ENCODE measurements around the gene CYTH1.
A peak's percentile ranks its signal among the peaks of the same experiment; 100 is the strongest.

The CYTH1 gene

DNA sequence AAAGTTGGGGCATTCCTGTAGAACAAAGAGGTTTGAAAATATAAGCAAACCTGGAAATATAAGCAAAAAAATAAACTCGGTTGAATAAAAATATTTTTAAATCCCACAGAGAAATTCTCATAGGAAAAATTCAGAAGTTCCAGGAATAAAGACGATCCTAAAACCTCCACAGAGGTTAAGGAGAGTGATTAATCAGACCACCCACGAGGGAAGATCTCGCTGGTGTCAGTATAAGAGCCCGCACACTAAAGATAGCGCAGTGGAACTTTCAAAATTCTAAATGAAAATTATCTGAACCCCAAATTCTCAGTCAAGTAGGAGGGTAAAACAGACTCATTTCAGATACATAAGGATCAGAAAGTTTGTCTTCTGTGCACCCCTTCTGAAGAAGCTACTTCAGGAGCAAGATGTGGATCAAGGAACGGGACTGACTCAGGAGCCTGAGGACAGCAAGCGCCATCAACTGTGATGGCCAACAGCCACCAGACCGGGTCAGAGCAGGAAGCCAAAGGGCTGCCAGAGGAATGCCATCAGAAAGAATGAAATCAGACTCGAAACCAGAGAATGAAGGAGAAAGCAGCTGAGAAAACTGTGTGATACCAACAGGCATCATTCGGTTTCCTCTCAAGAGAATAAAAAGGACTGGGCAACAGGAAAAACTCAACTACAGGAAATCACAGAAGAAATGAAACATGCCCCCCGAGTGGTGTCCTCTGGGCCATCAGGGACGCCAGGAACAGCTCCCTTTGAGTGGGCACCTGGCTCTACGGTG lies 66.9 kb downstream of the CYTH1 start:
- DNase-seq: no peak

DNA sequence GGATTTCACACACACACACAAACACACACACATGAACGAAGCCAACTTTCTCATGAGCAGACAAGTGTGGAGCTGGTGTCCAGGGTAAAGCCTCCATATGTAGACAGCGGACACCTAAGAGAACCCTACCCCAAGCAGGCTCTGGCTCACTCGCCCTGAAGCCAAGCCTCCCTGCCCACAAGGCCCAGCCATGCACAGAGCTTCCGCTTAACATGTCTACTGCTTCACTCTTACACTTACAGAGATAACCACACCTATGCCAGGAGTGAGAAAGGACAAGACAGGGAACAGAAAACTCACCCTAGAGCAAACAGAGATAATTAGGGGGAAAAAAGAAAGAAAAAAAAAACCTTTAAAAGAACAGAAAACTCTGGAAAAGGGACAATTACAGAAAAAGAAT lies 67.5 kb downstream of the CYTH1 start:
- no peak for DNase-seq

DNA sequence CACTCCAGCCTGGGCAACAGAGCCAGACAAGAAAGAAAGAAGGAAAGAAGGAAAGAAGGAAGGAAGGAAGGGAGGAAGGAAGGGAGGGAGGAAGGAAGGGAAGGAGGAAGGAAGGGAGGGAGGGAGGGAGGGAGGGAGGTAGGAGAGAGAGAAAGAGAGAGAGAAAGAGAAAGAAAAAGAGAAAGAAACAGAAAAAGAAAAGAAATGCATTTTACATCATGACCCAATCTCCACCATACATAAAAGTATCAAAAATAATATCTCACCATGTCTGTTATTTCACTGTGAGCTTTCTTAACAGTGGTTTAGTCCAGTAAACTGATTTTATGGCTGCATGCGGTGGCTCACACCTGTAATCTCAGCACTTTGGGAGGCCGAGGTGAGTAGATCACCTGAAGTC lies 70.0 kb downstream of the CYTH1 start:
- no peak for DNase-seq

DNA sequence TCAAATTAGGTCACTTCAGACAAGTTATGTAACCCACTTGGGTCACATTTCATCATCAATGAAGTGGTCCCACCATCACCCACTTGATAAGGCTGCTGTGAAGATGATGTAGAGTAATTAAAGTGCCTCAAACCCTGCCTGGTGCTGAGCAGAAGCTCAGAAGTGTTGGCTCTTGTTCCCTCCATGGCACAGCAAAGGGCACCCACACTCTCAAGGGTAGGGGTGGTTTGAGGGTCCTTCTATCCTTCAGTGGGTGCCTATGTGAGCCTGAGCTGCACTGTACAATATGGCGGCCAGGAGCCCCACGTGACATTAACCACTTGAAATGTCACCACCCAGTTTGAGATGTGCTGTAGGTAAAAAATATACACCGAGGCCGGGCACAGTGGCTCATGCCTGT lies 71.5 kb downstream of the CYTH1 start:
- peak; percentile 27 for DNase-seq

DNA sequence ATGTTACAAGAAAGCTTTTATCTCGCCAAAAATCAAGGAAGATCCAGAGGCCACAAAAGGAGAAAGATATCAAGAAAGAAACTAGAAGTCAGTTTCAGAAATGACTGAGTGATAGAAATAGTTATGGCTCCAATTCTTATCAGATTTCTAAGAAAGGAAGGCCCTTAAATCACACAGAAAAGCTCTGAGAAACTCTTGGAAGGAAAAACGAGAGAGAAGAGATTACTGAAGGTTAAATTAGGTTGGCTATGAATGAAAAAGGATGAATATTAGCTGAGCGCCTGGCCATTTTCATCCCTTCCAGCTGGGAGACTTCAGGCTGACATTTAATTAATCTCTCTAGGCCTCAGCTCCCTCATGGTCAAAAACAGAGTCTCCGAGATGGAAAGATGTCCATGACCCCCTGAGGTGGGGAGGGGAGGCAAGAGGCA lies 72.3 kb downstream of the CYTH1 start:
- peak; percentile 13 for DNase-seq

DNA sequence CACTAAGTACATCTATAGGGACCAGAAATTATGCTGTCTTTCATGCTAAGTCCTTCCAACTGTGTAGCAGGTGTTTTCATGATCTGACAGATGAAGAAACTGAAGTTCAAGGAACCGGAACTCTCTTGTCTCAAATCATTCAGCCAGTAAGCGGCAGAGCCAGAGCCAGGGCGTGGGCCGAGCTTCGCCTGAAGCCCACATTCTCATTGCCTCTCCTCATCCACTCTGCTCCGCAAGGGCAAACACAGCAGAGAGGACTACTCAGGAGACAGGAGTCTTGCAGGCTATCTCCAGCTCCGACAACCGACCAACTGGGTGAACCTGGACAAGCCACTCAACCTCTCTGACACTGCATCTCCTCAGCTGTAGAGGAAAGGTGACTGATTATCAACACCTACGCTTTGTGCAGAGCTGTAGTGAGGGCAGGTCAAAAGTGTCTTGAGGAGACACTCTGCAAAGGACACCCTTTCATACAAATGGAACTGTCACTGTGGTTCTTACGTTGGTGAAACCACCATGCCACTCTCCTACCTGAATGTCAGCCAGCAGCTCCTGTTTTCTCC lies 72.9 kb downstream of the CYTH1 start:
- no peak for DNase-seq

DNA sequence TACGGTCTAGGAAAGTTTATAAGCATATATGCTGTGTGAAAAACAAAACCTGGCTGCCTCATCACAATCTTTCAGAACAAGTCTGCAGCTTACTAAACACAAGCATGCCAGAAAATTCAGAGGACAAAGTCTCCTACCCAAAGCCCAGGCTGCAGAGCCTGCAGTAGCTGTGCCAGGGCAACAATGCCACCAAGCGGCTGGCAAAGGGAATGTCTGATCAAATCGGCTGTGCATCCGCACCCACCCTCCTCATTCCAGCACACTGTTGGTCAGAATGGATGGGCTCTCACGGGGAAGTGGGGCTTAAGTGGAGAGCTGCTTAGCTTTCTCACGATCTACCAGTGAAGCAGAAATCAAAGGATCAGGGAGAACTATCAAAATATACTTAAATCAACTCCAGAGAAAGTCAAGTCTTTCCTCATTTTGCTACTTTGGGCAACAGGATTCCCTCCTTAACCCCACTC lies 73.5 kb downstream of the CYTH1 start:
- peak; percentile 86 for DNase-seq

DNA sequence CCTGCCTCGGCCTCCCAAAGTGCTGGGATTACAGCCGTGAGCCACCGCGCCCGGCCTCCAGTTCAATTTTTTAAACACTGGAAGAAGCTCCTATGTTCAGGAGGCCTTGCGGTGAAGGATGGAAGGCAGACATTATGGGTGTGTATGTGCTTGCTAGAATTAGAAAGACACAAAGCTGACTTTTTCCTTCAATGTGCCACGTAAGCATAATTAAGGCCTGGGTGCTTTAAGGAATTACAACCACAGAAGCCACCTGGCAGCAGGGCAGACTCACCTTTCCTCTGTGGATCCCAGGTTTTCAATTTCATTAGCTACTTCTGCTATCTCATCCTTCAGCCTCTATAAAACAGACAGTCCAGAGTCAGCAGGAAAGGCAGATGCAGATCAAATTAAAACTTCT lies 74.2 kb downstream of the CYTH1 start:
- DNase-seq: no peak

DNA sequence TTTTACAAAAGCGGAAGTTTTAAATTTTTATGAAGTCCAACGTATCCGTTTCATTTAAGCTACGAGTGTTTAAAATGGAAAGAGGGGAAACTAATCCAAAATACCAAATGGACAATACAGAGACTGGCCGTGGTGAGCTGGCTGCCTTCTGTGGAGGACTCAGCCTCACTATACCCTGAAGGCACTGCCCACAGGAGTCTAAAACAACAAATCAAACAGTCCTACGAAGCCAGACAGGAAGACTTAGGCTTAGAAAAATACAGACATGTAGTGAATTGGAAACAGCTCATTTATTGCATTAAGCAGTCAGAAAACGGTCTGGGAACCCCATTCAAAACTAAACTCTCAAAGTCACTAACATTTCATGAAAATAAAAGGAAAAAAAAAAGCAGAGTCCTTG lies 75.1 kb downstream of the CYTH1 start:
- DNase-seq: no peak

DNA sequence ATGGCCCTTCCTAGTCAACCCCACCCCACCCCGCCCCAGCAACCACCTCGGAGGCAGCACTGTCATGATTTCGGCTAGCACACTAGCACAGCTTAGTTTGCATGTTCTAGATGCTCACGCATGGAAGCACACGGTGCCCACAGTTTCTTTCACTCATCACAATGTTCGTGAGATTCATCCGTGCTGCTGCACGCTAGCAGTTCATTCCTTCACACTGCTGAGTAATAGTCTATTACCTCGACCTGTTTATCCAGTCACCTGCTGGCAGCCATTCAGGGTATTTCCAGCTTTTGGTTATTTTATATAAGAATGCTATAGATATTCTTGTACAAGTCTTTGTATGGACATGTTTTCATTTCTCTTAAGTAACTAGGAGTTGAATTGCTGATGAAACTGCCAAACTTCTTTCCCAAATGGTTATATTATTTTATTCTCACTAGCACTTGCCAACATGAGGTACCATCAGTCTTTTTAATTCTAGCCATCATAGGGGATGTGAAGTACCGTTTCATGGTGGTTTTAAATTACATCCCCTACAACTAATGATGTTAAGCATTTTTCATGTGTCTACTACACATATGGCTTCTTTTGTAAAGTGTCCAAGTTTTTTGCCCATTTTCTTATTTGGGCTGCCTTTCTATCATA lies 75.7 kb downstream of the CYTH1 start:
- DNase-seq: no peak

DNA sequence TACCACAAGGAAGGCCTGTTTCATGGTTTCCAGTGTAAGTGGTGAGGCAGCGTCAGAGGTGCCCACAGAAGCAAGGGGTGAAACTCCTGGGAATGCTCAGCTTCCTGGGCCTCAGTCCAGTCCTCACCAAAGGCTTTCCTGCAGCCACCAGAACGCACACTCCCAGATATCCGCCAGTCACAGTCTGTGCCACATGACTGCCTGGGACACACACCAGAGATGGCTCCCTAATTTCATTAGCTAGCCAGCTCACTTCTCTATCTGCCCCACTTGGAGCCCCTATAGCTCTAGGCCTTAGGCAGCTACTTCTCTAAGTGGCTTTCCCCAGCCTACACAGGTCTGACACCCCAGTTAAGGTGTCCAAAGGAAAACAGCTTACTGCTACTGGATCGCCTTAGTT lies 77.0 kb downstream of the CYTH1 start:
- DNase-seq: no peak

DNA sequence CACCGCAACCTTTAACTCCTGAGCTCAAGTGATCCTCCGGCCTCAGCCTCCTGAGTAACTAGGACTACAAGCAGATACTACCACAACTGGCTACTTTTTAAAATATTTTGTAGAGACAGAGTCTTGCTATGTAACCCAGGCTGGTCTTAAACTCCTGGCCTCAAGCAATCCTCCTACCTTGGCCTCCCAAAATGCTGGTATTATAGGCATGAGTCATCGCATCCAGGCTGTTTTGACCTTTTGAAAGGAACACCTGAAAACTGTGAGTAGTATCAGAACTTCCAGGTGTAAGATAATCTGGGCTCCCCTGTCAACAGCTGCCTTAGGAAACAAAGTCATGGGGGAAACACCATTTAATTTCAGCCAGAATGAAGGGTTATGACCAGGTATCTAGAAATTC lies 77.5 kb downstream of the CYTH1 start:
- no peak for DNase-seq

DNA sequence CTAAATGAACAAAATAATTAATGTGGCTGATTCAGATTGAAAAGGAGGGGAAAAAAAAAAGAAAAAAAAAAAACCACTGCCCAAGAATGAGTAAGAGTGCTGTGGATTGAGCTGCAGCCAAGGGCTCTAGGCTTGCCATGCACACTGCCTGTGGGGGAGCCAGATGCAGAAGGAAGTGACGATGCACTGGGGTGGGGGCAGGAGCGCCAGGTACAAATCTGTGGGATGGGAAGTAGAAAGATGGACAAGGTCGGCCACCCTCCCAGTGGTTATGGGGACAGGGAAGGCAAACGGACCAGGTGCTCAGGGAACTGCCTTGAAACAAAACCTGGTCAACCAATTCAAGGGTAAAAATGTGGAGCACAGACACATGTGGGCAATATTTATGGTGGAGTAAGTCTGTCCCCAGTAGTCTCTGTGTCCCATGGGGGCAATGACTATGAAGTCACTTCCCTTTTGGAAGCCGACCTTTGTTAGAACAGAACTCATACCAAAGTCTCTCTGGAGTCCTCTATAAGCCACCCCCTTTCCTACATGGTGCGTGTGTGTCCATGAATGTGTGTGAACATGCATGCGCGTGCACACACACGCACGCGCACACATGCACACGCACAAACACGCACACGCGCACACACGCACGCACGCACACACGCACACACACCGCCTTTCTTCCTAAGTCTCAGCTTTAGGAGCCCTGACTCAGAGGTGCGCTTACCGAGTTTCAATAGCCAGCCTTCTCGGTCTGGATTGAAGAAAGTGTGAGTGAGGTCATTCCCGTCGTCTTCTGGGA lies 84.3 kb downstream of the CYTH1 start:
- DNase-seq: no peak

DNA sequence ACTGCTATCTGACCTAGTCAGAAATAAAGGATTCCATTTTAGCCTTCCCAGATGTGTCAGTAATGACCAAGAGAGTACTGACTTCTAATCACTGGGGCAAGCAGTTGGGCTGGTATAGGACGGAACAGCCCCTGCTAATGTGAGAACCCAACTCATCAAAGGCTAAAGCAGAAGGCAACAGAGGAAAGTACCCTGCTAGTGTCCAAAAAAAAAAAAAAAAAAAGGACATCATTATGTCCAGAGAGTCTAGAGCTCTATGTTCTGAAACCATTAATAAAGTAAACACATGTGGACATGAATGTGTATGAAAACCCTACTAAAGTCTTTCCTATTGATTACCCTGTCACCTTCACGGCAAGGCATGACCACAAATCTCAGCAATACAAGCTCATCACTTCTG lies 85.0 kb downstream of the CYTH1 start:
- no peak for DNase-seq

DNA sequence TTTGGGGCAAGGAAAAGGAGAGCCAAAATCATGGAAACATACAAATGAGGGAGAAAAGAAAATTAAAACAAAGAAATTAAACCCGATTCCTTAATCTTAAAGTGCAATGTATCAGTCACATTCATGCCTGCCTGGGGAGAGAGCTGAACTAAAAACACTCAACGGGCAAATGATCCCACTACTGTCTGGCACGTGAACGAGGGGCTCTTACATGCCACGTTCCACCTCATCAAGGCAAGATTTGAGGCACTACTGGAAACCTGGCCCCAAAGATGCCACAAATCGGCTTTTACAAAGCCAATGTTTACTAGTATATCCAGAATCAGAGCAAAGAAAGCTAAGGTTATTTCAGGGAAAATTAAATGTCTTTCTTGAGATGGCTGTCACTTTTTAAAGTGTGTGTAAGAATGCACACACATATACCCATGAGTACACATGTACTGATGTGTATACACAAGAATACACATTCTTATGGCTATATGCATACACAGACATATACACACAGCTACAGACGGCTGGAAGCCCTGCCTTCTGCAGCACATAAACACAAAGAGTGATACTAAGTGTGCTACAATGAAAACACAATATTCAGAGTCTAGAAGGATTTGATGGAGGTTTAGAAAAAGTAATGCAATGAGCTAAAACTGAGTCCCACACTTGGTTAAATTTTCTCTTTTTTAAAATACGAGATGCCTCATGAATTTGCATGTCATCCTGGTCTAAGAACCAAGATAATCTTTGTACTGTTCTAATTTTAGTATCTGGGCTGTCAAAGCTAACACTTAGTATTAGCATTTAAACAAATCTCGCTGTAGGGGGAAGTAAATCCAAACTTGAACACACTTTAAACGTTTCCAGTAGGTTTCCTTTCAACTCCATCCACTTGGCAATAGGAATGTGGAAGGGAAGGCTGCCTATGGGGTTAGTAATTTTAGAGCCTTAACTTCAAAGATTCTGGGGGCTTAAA lies 85.8 kb downstream of the CYTH1 start:
- no peak for DNase-seq

DNA sequence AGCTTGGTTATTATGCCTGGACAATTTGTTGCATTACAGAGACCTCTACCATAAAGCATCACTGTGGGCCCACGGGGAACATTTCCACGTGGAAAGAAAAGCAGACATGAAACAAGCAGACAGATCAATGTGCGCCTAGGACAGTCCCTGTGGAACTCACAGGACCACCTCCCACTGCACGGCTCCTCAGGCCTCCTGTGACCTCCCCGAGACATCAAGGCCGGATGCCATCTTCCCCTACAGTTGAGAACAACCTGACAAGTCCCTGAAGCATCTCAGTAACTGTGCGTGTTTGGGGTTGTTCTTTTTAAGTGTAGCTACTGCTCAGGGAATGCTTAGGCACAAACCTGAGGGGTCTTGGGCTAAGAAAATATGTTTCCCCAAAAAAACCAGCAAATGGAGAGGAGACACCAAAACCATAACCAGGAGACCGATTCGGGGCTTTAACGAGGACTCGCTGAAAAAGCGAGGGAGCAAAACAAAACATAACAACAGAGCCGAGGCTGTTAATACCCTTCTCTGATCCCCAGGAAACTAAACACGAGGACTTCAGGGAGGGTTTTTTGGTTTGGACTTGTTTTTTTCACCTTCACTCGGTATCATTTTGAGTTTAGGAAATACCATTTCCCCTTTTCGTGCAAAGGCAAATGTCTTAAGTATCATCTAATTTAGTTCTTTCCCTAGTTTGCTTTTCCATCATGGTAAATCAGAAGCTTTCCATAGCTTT lies 87.1 kb downstream of the CYTH1 start:
- no peak for DNase-seq

DNA sequence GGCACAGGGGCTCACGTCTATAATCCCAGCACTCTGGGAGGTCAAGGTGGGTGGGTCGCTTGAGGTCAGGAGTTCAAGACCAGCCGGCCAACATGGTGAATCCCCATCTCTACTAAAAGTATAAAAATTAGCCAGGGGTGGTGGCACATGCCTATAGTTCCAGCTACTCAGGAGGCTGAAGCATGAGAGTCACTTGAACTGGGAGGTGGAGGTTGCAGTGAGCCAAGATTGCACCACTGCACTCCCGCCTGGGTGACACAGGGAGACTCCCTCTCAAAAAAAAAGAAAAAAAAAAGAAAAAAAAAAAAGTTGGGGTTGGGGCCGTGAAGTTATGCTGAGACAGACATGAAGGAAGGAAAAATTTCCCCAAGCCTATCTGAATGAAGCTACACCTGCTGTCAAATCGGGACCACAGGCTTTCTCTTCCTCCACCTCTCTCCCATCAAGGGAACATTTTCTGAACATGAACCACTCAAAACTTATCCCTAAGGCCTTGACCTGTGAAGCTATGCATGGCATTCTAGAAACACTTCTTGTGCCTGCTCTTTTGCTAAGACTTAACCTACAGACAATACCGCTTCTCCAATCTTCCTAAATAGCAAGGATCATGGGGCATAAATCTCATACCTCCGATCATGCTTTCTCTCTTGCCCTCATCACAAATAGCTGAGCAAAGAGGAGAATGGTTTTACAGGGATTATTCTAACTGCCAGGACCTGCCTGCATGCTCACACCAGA lies 88.6 kb downstream of the CYTH1 start:
- no peak for DNase-seq

DNA sequence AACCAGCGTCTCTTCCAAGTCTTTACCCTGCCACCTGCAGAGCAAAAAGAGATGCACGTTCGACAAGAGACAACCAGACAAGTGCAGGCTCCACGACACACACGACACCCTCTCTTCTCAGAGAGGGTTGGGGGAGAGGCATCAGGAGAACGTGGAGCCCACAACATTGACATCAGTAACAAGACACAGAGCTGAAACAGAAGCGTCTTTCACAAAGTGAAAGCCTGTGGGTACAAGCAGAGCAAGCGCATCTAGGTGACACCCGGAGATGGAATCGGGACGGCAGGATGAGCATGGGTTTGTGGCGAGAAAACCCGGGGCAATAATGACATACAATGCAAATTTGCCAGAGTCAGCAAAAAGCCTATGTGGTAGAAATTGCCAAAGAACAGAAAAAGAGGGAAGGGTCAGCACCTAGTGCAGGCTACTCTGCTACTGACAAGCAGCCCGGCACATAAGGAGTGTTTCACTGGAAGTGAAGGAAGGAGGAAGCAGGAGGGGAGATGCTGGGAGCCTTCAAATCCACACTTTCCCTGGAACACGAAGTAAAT lies 89.5 kb downstream of the CYTH1 start:
- no peak for DNase-seq

DNA sequence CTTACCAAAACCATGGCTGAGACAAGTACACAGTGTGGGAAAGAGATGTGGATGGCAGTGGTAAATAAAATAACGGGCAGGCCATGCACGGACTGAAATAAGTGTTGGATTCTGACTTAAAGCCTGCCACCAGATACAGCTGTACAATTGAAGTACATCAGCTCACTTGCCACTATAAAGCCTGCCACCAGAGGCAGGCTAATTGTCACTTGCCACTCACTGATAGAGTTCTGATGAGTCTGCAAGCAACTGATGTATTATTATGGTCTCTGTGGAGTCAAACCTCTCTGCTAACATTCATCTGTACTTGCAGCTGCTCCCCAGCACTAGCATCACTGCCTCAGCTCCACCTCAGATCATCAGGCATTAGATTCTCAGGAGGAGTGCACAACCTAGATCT lies 93.0 kb downstream of the CYTH1 start:
- DNase-seq: peak; percentile 31

DNA sequence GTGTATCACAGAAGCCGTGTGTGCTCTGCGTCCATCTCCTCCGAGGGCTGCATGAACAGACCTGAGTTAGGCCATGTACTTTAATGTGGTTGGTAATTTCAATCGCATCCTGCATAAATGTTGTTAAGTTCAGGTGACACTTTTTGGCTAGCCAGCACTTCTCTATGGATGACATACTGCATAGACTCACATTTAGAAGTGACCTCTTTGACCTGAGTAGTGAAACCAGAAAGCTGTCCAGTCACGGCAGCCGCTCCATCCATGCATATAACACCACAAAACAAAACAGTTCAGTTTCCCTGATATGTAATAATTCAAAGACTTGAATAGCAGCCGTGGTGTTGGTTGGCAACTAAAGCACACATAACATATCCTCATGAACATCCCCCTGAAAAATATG lies 94.1 kb downstream of the CYTH1 start:
- no peak for DNase-seq

DNA sequence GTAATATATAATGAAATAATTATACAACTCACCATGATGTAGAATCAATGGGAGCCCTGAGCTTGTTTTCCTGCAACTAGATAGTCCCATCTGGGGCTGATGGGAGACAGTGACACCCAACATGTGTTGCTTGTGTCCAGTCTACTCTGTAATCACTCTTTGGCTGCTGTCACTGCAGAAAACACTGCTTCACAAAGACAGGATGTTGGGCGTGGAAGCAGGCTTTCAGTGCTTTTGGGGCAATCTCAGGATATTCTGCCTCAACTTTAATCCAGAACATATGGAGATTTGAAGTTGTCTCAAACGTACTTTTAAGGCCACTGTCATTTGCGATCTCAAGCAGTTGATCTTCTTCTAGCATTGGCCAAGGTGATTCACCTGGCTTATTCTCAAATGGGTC lies 94.9 kb downstream of the CYTH1 start:
- DNase-seq: no peak
